Measurements from ENCODE around the gene IKZF3. TPM values are rescaled to one million over a fixed set of nuclear protein-coding genes. Genes with fewer than 3 reads are reported as not detected.
A peak's percentile ranks its signal among the peaks of the same experiment; 100 is the strongest.

The IKZF3 gene
- total RNA-seq, 1 experiment from 2014 or later, result 0.81 TPM

DNA sequence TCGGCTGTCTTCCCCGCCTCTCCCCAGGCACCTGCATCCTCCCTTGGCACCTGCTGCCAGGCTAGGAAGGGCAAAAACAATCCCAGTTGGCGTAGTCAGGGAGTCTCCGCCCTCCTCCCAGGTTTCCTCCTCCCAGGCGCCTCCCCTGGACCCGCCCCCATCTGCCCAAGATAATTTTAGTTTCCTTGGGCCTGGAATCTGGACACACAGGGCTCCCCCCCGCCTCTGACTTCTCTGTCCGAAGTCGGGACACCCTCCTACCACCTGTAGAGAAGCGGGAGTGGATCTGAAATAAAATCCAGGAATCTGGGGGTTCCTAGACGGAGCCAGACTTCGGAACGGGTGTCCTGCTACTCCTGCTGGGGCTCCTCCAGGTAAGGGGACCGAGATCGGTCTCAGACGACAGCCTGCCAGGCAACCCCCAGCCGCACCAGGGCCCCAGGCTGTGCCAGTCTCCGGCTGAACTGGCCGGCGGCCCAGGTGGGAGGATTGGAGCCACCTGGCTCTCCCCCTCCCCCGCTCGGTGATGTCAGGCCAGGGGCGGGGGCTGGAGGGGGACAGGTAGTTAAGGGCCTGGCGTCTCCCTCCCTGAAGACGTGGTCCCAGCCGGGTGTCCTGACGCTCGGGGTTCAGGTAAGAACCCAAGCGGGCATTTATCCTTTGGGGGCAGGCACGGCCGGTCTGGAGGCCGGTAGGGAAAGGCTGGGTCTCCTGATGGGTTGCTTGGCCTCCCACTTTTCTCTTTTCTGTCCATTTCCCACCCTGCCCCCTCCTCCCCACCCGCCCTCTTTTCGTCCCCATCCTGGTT is 126.1 kb downstream of the IKZF3 start, which contains the start of gene GRB7 (continued):
- TF ChIP-seq, protein P1, sequence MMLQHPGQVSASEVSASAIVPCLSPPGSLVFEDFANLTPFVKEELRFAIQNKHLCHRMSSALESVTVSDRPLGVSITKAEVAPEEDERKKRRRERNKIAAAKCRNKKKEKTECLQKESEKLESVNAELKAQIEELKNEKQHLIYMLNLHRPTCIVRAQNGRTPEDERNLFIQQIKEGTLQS (CRISPR knock-in tag; conservative IDR thresholded peaks at IDR 0.05), result no peak
- TF ChIP-seq PREB (CRISPR knock-in tag; IDR thresholded peaks at IDR 0.05; ENCODE audit: borderline replicate concordance), result no peak
- 0 out of 2 replicates have a peak, but pooled peaks have one; percentile 49 for TF ChIP-seq FOXK1 (CRISPR knock-in tag; IDR thresholded peaks at IDR 0.05)
- TF ChIP-seq CREM (CRISPR knock-in tag; IDR thresholded peaks at IDR 0.05), result no peak; the same call in 1 of the 2 replicates
- no peak for TF ChIP-seq ZNF219 (CRISPR knock-in tag; IDR thresholded peaks at IDR 0.05; ENCODE audit: borderline replicate concordance)
- peak; percentile 44; the same call in 1 of the 2 replicates for TF ChIP-seq HMGXB4 (CRISPR knock-in tag; IDR thresholded peaks at IDR 0.05)
- 0 out of 2 replicates have a peak, but pooled peaks have one; percentile 14 for TF ChIP-seq MYBL2 (CRISPR knock-in tag; IDR thresholded peaks at IDR 0.05)
- TF ChIP-seq ESRRA (CRISPR knock-in tag; IDR thresholded peaks at IDR 0.05; ENCODE audit: borderline replicate concordance), result no peak
- TF ChIP-seq, protein P2, sequence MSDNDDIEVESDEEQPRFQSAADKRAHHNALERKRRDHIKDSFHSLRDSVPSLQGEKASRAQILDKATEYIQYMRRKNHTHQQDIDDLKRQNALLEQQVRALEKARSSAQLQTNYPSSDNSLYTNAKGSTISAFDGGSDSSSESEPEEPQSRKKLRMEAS (CRISPR knock-in tag; IDR thresholded peaks at IDR 0.05), result peak; percentile 42; the same call in 1 of the 2 replicates
- TF ChIP-seq ZNF232 (CRISPR knock-in tag; IDR thresholded peaks at IDR 0.05), result no peak; the same call in 1 of the 2 replicates
- peak; percentile 60; the same call in 1 of the 2 replicates for TF ChIP-seq ETV6 (CRISPR knock-in tag; IDR thresholded peaks at IDR 0.05)
- TF ChIP-seq FOXP1 (CRISPR knock-in tag; IDR thresholded peaks at IDR 0.05; ENCODE audit: borderline replicate concordance), result no peak
- TF ChIP-seq, protein P3, sequence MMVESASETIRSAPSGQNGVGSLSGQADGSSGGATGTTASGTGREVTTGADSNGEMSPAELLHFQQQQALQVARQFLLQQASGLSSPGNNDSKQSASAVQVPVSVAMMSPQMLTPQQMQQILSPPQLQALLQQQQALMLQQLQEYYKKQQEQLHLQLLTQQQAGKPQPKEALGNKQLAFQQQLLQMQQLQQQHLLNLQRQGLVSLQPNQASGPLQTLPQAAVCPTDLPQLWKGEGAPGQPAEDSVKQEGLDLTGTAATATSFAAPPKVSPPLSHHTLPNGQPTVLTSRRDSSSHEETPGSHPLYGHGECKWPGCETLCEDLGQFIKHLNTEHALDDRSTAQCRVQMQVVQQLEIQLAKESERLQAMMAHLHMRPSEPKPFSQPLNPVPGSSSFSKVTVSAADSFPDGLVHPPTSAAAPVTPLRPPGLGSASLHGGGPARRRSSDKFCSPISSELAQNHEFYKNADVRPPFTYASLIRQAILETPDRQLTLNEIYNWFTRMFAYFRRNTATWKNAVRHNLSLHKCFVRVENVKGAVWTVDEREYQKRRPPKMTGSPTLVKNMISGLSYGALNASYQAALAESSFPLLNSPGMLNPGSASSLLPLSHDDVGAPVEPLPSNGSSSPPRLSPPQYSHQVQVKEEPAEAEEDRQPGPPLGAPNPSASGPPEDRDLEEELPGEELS (CRISPR knock-in tag; IDR thresholded peaks at IDR 0.05), result 0 out of 2 replicates have a peak, but pooled peaks have one; percentile 66
- no peak for TF ChIP-seq CBFB (CRISPR knock-in tag; IDR thresholded peaks at IDR 0.05; ENCODE audit: low read depth)

GRCh38 chr17:39737206-39737759 is 126.8 kb downstream of the IKZF3 start:
- ChIA-PET CTCF (interaction anchor here (1.0 to 2.0 kb wide), 2 partner anchors 114 to 115 kb away, joined by 4 to 8 read pairs; no protein-coding TSS in a partner anchor), POLR2A (no interaction called here)
- Mint-ChIP-seq H3K27me3 (ENCODE audit: low read depth) (no peaks in the 10 kb centered on the region; the same call in 1 of the 2 replicates), H3K4me1 (peaks cover 38% of the 10 kb centered on the region), H3K27ac (peak overlapping the region; percentile 68; the same call in 1 of the 2 replicates), H3K36me3 (no peaks in the 10 kb centered on the region), H3K9me3 (no peaks in the 10 kb centered on the region), H3K4me3 (peak overlapping the region; percentile 91)
- DNase-seq (ENCODE audit: low spot score), result no peak
- ATAC-seq, result no peak
- TF ChIP-seq, protein P1 (CRISPR knock-in tag; conservative IDR thresholded peaks at IDR 0.05), result no peak
- TF ChIP-seq, protein P4, sequence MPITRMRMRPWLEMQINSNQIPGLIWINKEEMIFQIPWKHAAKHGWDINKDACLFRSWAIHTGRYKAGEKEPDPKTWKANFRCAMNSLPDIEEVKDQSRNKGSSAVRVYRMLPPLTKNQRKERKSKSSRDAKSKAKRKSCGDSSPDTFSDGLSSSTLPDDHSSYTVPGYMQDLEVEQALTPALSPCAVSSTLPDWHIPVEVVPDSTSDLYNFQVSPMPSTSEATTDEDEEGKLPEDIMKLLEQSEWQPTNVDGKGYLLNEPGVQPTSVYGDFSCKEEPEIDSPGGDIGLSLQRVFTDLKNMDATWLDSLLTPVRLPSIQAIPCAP (CRISPR knock-in tag; IDR thresholded peaks at IDR 0.05), result no peak
- no peak for TF ChIP-seq ZNF425 (CRISPR knock-in tag; conservative IDR thresholded peaks at IDR 0.05)
- TF ChIP-seq SMAD4 (CRISPR knock-in tag; IDR thresholded peaks at IDR 0.05), result no peak
- TF ChIP-seq ZNF317 (CRISPR knock-in tag; IDR thresholded peaks at IDR 0.05; ENCODE audit: borderline replicate concordance, low read depth), result no peak
- TF ChIP-seq ZNF281 (CRISPR knock-in tag; IDR thresholded peaks at IDR 0.05), result no peak
- TF ChIP-seq TCF7 (CRISPR knock-in tag; IDR thresholded peaks at IDR 0.05; ENCODE audit: low read depth), result no peak
